ENCODE results near the gene PIP5K1C. TPM values are rescaled to one million over a fixed set of nuclear protein-coding genes. Genes with fewer than 3 reads are reported as not detected.

PIP5K1C gene
- total RNA-seq, 1 experiment from 2014 or later: 24.5 TPM

DNA sequence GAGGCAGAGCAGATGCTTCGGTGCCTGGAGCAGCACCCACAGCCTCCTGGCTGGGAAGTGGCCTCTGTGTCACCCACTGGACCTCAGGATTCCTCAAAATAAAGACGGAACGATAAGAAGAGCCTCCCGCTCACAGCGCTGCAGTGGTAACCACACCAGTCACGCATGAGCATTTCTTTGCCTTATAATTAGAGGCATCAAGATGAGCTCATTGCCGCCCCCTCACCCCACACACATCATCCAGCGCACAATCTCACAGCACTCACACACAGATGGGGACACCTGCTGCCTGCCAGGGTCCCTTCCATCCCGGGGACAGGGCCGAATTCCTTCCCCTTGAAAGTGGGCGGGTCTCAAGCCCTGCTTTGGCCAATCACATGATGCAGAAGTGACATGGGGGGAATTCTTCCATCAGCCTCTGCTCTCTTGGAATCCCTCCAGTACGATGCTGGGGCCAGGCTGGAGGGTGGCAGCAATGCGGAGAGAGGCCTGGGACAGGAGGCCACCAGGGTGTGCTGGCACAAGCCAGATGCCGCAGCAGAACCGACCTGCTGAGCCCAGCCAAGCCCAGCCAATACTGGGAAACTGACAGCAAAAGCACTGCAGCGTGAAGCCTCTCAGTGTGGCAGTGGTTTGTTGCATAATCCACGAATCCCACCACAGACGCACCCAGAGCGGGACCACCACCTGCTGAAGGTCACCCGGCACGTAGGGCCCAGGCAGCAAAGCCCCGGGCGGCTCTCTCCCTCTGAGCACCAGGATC is 16.0 kb downstream of the PIP5K1C start:
- H3K4me3 Mint-ChIP-seq (ENCODE audit: unreplicated experiment): no peak overlapping the region
- ChIA-PET CTCF (no interaction called here), POLR2A (no interaction called here)
- peaks cover 18% of the 10 kb centered on the region for H3K36me3 Mint-ChIP-seq (ENCODE audit: insufficient read depth, unreplicated experiment)
- intact Hi-C loops (cut with micrococcal nuclease; ENCODE audit: unreplicated experiment): no loop called here
- Histone ChIP-seq H3K4me3 (ENCODE audit: low read depth, low read length) (no peak overlapping the region), H3K36me3 (ENCODE audit: control insufficient read depth, insufficient read depth, low read length) (0 out of 2 replicates have a peak, but pooled peaks cover 2% of the 10 kb centered on the region), H3K27me3 (replicated peaks; ENCODE audit: control insufficient read depth, insufficient read depth, low read length) (no peaks in the 10 kb centered on the region), H3K9me3 (peaks cover 12% of the 10 kb centered on the region; the same call in 1 of the 2 replicates), H3K4me1 (no peaks in the 10 kb centered on the region)
- BruUV-seq (replicated peaks): no TSS peak
- H3K4me1 Mint-ChIP-seq (ENCODE audit: low read depth, unreplicated experiment): no peaks in the 10 kb centered on the region
- H3K9me3 Mint-ChIP-seq (ENCODE audit: unreplicated experiment): no peaks in the 10 kb centered on the region
- no peak overlapping the region for H3K27ac Mint-ChIP-seq (ENCODE audit: unreplicated experiment)
- no peaks in the 10 kb centered on the region for H3K27me3 Mint-ChIP-seq (ENCODE audit: insufficient read depth, unreplicated experiment)
- TF ChIP-seq, protein P1, sequence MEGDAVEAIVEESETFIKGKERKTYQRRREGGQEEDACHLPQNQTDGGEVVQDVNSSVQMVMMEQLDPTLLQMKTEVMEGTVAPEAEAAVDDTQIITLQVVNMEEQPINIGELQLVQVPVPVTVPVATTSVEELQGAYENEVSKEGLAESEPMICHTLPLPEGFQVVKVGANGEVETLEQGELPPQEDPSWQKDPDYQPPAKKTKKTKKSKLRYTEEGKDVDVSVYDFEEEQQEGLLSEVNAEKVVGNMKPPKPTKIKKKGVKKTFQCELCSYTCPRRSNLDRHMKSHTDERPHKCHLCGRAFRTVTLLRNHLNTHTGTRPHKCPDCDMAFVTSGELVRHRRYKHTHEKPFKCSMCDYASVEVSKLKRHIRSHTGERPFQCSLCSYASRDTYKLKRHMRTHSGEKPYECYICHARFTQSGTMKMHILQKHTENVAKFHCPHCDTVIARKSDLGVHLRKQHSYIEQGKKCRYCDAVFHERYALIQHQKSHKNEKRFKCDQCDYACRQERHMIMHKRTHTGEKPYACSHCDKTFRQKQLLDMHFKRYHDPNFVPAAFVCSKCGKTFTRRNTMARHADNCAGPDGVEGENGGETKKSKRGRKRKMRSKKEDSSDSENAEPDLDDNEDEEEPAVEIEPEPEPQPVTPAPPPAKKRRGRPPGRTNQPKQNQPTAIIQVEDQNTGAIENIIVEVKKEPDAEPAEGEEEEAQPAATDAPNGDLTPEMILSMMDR (IDR thresholded peaks at IDR 0.05; ENCODE audit: insufficient read depth in 1 of 2, low read depth in 1 of 2, low read length in 1 of 2, severe bottlenecking in 1 of 2, unreplicated experiment in 1 of 2): no peak
- no peak for DNase-seq

- TF ChIP-seq, protein P1 (IDR thresholded peaks at IDR 0.05; ENCODE audit: insufficient read depth in 1 of 2, low read depth in 1 of 2, low read length in 1 of 2, severe bottlenecking in 1 of 2, unreplicated experiment in 1 of 2): no peak
- intact Hi-C loops (cut with micrococcal nuclease; ENCODE audit: unreplicated experiment): no loop called here
- no peaks in the 10 kb centered on the region for H3K27me3 Mint-ChIP-seq (ENCODE audit: insufficient read depth, unreplicated experiment)
- Histone ChIP-seq H3K4me3 (ENCODE audit: low read depth, low read length) (no peak overlapping the region), H3K9me3 (peaks cover 12% of the 10 kb centered on the region; the same call in 1 of the 2 replicates), H3K27me3 (replicated peaks; ENCODE audit: control insufficient read depth, insufficient read depth, low read length) (no peaks in the 10 kb centered on the region), H3K4me1 (no peaks in the 10 kb centered on the region), H3K36me3 (ENCODE audit: control insufficient read depth, insufficient read depth, low read length) (0 out of 2 replicates have a peak, but pooled peaks cover 2% of the 10 kb centered on the region)
- no TSS peak for BruUV-seq (replicated peaks)
- peaks cover 18% of the 10 kb centered on the region for H3K36me3 Mint-ChIP-seq (ENCODE audit: insufficient read depth, unreplicated experiment)
- DNase-seq: no peak
- ChIA-PET POLR2A (no interaction called here), CTCF (no interaction called here)
- H3K9me3 Mint-ChIP-seq (ENCODE audit: unreplicated experiment): no peaks in the 10 kb centered on the region
- no peaks in the 10 kb centered on the region for H3K4me1 Mint-ChIP-seq (ENCODE audit: low read depth, unreplicated experiment)
- no peak overlapping the region for H3K4me3 Mint-ChIP-seq (ENCODE audit: unreplicated experiment)
- H3K27ac Mint-ChIP-seq (ENCODE audit: unreplicated experiment): no peak overlapping the region
Observed at GRCh38 chr19:3683405-3684053, 16.7 kb downstream of the PIP5K1C start.

GRCh38 chr19:3682741-3683404 is 17.4 kb downstream of the PIP5K1C start:
- H3K4me3 Mint-ChIP-seq (ENCODE audit: unreplicated experiment): no peak overlapping the region
- intact Hi-C loops (cut with micrococcal nuclease; ENCODE audit: unreplicated experiment): no loop called here
- H3K27me3 Mint-ChIP-seq (ENCODE audit: insufficient read depth, unreplicated experiment): no peaks in the 10 kb centered on the region
- BruUV-seq (replicated peaks): no TSS peak
- POLR2A ChIA-PET: no interaction called here
- no peaks in the 10 kb centered on the region for H3K27me3 ChIP-seq (replicated peaks; ENCODE audit: control insufficient read depth, insufficient read depth, low read length)
- H3K9me3 Mint-ChIP-seq (ENCODE audit: unreplicated experiment): no peaks in the 10 kb centered on the region
- no peak for DNase-seq
- peaks cover 18% of the 10 kb centered on the region for H3K36me3 Mint-ChIP-seq (ENCODE audit: insufficient read depth, unreplicated experiment)
- H3K4me1 Mint-ChIP-seq (ENCODE audit: low read depth, unreplicated experiment): no peaks in the 10 kb centered on the region
- H3K27ac Mint-ChIP-seq (ENCODE audit: unreplicated experiment): no peak overlapping the region
- no peaks in the 10 kb centered on the region for H3K4me1 ChIP-seq
- CTCF ChIA-PET: no interaction called here
- 0 out of 2 replicates have a peak, but pooled peaks cover 2% of the 10 kb centered on the region for H3K36me3 ChIP-seq (ENCODE audit: control insufficient read depth, insufficient read depth, low read length)
- H3K9me3 ChIP-seq: peaks cover 12% of the 10 kb centered on the region; the same call in 1 of the 2 replicates
- H3K4me3 ChIP-seq (ENCODE audit: low read depth, low read length): no peak overlapping the region
- TF ChIP-seq, protein P1 (IDR thresholded peaks at IDR 0.05; ENCODE audit: insufficient read depth in 1 of 2, low read depth in 1 of 2, low read length in 1 of 2, severe bottlenecking in 1 of 2, unreplicated experiment in 1 of 2): no peak
